PC-3 (cell line): Measurements from ENCODE around the gene OTUD3.

Experiments used
- CTCF ChIP-seq: fragments of 300-600 bp; sonication (generic); conservative IDR thresholded peaks from 2 replicates; pipeline ENCODE4 v1.5.1; 2017; ENCODE audit warnings: antibody characterized with exemption, low read depth, mild to moderate bottlenecking, low read length
- EZH2 ChIP-seq: fragments of 300-600 bp; sonication (generic); IDR thresholded peaks from one replicate; pipeline ENCODE4 v1.6.1; 2017; ENCODE audit warnings: antibody characterized with exemption, mild to moderate bottlenecking, low read length; ENCODE audit not compliant: unreplicated experiment
- EZH2phosphoT487 ChIP-seq: fragments of 300-600 bp; sonication (generic); IDR thresholded peaks from 2 replicates; pipeline ENCODE4 v1.6.1; 2018; ENCODE audit warnings: mild to moderate bottlenecking, antibody characterized with exemption, low read length, borderline replicate concordance

GRCh38 chr1:19866758-19867157, 15.4 kb upstream of the OTUD3 start:
- no peak for TF ChIP-seq CTCF
- no peak for TF ChIP-seq EZH2
- no peak for TF ChIP-seq EZH2phosphoT487
